GM19395 (cell line): Measurements from ENCODE around the gene TRIM73.
"Not testable (repeated sequence)": the region's sequence is repeated elsewhere in the genome, so short reads cannot be mapped to it uniquely, and the experiment has no call there.

Experiments
- ATAC-seq: cut with Tn5 transposase; IDR thresholded peaks from one replicate; pipeline ENCODE4 v1.9.1; 2021; ENCODE audit warnings: mild to moderate bottlenecking, moderate library complexity; ENCODE audit not compliant: unreplicated experiment

Gene TRIM73

DNA sequence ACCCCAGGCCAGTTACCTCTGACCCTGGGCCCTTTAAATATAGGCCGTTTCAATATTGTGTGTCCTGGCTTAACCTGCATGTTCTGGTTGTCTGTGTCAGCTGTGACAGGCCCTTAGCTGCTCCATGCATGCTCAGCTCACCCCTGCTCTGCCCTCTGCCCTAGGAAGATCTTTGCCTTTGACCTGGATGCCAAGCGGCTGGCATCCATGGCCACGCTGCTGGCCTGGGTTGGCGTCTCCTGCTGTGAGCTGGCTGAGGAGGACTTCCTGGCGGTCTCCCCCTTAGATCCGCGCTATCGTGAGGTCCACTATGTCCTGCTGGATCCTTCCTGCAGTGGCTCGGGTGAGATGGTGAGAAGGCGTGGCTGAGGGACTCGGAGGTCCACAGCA, 20.0 kb downstream of the TRIM73 start:
- not testable (repeated sequence) for ATAC-seq

DNA sequence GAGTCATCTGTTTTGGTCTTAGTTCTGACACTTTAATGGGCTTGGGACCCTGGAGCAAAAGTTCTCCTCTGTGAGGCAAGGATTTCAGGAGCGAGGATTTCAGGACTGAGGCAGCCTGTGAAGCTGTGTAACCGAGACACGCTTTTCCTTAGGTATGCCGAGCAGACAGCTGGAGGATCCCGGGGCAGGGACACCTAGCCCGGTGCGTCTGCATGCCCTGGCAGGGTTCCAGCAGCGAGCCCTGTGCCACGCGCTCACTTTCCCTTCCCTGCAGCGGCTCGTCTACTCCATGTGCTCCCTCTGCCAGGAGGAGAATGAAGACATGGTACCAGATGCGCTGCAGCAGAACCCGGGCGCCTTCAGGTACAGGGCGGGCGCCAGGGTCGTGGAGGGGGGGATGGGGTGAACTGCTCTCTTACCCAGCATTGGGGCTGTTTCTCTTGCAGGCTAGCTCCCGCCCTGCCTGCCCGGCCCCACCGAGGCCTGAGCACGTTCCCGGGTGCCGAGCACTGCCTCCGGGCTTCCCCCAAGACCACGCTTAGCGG, 20.5 kb downstream of the TRIM73 start:
- not testable (repeated sequence) for ATAC-seq

DNA sequence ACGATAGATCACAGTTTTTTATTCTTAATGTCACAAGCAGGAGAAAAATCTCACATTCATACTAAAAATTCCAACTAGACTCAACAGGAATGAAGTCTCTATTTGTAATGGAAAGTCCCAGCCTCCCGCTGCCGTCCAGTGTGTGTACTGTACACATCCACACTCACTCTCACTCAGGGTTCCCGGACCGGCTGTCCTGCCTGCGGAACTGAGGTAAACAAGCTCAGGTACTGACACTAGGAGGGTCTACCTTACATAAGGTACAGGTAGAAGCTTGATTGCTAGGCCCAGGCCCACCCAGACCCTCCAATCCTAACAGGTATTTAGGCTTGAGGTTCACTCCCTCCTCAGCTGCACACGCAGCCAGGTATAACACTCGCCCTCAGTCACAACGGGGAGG, 21.4 kb downstream of the TRIM73 start:
- ATAC-seq: not testable (repeated sequence)

DNA sequence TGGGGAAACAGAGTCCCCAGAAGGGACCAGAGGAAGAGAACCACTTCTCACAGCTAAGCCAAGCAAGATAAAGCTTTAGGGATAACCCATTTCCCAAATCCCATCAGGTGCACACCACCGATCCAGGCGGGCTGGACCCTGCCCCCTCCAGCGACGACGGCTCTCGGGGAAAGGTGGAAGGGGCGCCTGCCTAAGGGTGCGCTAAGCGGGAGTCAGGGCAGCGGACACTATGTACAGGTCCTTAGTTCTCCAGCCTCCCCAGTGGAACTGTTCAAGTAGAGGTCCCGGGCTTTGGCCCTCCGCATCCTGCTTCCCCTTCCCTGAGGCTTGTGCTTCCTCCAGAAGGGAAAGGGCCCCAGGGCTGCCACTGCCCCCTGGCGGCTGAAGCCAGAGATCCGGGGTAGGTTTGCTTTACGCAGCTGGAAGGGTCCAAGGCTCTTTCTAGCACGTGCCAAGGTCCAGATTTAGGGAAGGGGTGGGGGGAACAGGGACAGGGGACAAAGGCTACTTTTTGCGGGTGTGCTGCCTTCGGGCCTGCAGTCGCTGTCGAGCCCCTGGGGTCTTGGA, 22.9 kb downstream of the TRIM73 start:
- not testable (repeated sequence) for ATAC-seq

DNA sequence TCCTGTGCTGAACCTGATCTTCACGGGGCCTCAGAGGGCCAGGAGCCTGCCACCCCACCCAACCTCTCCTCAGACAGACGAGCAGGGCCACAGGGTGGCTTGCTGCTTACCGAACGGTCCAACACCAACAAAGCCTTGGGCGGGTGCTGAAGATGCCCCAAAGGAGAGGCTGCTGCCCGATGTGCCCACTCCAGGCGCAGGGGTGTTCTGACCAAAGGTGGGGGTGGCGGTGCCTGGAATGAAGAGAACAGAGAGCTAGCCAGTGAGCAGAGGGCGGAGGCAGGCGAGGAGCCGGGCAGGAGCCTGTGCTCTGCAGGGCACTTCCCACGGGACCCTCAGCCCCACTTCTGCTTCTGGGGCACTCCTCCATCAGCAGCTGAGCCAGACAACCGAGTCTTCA, 23.8 kb downstream of the TRIM73 start:
- ATAC-seq: not testable (repeated sequence)

DNA sequence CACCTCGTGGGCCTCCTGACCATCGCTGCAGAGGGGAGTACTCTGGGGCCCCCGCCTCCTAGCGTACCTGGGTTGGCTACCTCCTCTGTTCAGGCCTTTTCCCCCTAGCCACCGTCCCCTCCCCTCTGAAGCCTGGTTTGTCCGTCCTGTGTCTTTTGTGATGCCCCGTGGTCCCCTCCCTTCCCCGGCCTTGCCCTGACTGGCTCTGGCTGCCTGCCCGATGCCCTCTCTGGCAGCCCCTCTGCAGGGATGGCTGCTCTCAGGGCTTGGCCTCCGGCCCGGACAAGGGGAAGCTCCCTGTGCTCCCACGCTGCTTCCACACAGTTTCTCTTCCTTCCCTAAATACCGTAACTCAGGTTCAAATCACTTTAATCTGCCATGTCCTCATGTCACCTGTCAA, 24.3 kb downstream of the TRIM73 start:
- ATAC-seq: not testable (repeated sequence)

DNA sequence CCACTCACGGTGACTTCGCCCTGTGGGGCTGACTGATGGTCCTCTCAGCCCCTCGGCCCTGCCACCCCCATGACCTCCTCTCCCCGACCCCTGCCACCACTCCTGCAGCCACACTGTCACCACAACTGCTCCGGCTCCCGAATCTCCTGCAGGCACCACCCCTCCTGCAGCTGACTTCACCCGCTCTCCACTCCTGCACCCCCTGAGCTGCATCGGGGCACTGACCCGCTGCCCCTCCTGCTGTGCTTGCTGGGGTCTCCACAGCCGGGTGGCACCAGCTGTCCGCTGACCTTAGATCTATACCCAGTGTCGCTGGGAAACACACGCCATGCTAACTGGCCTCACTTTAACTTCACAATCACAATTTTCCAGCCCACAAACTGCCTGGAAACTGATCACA, 24.7 kb downstream of the TRIM73 start:
- ATAC-seq: not testable (repeated sequence)

DNA sequence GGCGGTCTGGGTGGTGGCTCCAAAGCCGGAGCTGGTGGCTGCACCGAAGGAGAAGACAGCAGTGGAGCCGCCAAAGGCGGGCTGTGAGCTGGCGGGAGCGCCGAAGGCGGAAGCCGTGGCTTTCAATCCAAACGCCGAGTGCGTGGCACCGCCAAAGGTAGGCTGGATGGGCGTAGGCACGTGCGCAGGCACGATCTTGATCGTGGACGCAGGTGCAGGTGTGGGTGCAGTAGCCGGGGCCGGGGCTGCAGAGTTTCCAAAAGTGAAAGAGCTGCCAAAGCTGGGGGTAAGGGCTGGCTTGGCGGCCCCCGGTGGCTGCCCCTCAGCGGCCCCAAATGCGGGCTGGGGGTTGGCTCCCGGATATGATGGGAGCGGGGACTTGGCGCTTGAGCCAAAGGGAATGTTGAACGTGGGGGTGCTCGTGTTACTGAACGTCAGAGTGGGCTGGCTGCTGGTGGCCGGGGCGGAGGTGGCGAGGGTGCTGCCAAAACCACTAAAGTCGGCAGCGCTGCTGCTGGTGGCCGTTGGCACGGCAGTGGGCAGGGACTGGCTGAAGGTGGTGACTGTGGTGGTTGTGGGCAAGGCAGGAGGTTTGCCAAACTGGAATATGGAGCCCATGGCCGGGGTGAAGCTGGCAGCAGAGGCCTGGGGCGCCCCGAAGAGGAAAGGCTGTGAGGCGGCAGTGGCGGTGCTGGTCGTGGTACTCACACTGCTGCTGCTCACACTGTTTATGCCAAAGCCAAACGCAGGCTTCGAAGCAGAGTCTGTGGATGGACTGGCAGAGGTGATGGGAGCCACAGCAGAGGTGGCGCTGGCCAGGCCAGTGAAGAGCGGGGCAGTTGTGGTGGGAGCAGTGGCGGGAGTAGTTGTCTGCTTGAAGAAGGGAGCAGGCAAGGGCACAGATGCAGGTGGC, 26.6 kb downstream of the TRIM73 start:
- ATAC-seq: not testable (repeated sequence)

DNA sequence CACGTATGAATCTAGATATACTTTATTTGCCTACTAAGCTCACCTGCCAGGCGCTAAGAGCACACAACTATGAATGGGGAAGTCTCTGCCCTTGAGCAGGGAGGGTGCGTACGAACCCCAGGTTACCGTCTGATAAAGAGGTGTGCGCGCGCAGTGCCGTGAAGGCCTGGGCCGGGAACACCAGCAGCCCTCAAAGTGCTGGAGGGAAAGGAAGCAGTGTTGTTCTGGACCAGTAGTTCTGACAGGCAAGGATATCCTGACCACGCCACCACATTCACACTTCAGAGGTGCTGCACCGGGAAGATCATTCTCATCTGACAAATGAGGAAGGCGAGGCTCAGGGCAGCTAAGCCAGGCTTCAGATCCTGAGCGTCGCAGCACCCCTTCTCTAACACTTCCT, 28.1 kb downstream of the TRIM73 start:
- ATAC-seq: not testable (repeated sequence)

DNA sequence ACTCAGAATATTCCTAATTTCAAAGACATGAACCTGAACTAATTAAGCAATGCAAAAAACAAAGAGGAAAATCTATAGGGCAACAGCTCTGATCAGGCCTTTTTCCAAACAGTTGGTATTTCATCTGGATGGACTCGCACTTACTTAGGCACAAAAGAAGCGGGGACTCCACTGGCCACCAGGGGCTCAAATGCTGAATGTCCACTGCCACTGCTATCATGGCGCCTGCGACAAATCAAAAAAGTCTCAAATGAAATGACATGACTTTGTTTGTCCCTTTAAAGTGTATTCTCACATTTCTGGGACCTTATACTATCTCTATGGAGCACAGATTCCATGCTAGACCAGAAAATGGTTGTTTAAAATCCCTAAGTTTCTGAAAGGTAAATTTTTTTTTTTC, 43.6 kb downstream of the TRIM73 start:
- ATAC-seq: not testable (repeated sequence)

DNA sequence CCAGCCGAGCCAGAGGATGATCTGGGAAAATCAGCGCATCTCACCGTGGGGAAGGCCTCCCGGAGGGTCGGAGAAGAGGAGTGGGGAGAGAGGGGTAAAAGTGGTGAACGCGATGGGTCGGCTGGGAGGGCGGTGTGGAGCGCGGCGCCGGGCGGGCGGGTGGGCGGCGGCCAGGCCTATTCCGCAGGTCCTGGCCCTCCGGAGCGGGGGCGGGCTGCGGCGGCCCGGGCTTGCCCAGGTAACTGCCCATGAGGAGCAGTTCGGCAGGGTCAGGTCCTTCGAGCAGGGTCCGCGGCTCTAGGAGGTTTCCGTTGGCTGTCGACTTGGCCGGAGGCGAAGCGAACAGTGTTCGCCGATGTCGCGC, 46.7 kb downstream of the TRIM73 start:
- not testable (repeated sequence) for ATAC-seq

DNA sequence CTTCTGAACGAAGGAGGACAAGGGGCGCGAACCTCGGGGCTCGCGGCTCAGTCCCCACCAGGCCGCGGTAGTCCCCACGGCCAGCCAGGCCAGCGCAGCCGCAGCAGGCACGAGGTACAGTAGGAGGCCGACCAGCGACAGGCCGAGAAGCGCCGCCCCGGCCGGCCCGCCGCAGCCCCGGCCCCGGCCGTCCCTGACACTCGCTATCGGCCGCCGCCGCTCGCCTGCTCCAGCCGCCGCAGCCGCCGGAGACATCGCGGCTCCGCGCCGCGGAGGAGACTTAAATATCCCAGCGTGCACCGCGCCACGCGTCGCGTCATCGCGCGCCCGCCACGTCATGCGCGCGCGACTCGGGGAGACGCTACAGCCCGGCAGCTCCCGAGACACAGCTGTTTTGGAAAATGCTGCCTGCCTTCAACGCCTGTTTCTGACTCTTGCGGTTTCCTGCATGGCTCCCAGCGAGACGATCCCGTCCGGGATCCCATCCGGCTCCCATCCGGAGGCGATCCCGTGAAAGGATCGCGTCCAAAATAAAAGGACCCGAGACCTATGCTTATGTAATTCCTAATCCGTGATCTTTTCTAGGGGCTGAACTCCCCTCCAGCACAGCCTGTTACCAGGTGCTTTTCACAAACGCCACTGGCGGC, 47.2 kb downstream of the TRIM73 start:
- ATAC-seq: peak; percentile 94

DNA sequence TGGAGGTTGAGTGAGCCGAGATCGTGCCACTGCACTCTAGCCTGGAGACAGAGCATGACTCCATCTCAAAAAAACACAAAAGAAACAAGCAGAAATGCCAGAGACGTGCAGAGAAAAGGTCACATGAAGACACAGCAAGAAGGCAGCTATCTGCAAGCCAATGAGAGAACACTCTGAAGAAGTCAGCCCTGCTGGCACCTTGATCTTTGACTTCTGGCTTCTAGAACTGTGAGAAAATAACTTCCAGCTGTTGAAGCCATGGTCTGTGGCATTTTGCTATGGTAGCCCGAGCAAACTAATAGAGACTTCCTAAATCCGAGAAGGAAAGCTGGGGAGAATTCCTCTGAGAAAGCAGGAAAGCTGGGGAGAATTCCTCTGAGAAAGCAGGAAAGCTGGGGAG, 54.5 kb downstream of the TRIM73 start:
- not testable (repeated sequence) for ATAC-seq

DNA sequence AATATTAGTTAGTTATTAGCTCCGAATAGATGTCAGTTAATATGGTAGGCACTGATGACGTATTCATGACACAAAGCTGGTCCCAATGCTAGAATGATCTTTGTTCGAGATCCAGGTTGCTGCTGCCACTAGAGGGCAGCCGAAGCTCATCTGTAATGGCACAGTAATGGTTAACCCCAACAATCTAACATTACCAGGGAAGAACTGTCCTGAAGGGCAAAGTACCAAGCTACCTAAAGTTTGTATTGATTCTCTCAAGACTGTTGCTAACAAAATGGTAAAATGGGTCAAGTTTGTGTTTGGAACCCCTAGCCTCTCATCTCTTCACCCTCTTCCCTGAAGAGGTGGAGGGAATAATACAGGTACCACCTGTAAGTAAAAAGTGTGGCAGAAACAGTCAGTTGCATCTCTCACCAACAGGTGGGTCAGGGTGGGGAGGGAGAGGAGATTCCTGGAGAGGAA, 57.1 kb downstream of the TRIM73 start:
- ATAC-seq: peak; percentile 91
